Right atrium auricular region (tissue), 2 donors: ENCODE measurements around the gene MYH10. TPM values are rescaled to one million over a fixed set of nuclear protein-coding genes. Genes with fewer than 3 reads are reported as not detected.

Experiments
- DNase-seq: peaks from one replicate; pipeline ENCODE4 v3.0.0-alpha.2; 2019; ENCODE audit warnings: low spot score
- H3K27ac ChIP-seq, 2 donors: fragments of 200-600 bp; sonication (generic); 1 replicate in 1 of 2; 2 replicates in 1 of 2; pipeline ENCODE4 v1.5.1; 2016 to 2019
- H3K27me3 ChIP-seq, 2 donors: fragments of 200-600 bp; sonication (generic); one replicate each; pipeline versions ENCODE4 v1.5.1 to v1.6.0; 2017 to 2019
- H3K36me3 ChIP-seq: fragments of 200-600 bp; sonication (generic); one replicate; pipeline ENCODE4 v1.5.1; 2016
- H3K4me1 ChIP-seq, 2 donors: fragments of 200-600 bp; sonication (generic); one replicate each; pipeline versions ENCODE4 v1.5.1 to v1.6.0; 2017 to 2019
- H3K4me3 ChIP-seq, 2 donors: fragments of 200-600 bp; sonication (generic); 1 replicate in 1 of 2; 2 replicates in 1 of 2; pipeline ENCODE4 v1.5.1; 2017 to 2019; ENCODE audit warnings: mild to moderate bottlenecking in 1 of 2, moderate library complexity in 1 of 2
- H3K9me3 ChIP-seq, 2 donors: fragments of 200-600 bp; sonication (generic); one replicate each; pipeline ENCODE4 v1.5.1; 2019
- total RNA-seq, 2 donors: library from RNA; depleted of rRNA; stranded (reverse); fragments of >200 nt; gene quantifications; one replicate each; pipeline ENCODE4 v1.1.0, GENCODE V29; 2016
- TF ChIP-seq, protein P1 (sequence below), 2 donors: fragments of 200-600 bp; sonication (generic); IDR thresholded peaks; one replicate each; pipeline ENCODE4 v1.5.1; 2019; ENCODE audit warnings: antibody characterized with exemption in 2 of 2

The MYH10 gene
- total RNA-seq, 2 donors from 2014 or later = 48.9 to 49.1 TPM

DNA sequence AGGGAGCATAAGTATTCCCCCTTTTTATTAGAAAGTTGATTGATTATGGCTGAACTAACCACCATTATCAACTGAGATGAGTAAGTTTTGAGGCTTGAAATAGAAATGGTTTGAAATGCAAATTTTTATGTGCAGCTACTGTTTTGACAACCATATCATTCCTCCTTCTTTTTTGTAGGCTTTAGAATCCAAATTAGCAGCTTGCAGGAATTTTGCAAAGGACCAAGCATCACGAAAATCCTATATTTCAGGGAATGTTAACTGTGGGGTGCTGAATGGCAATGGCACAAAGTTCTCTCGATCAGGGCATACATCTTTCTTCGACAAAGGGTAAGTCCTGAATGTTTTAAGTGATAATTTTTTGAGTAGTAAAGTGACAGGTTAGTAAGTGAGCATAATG, 170.7 kb downstream of the MYH10 start:
- Histone ChIP-seq H3K36me3 (peaks cover 86% of the 10 kb centered on the region), H3K27me3 (no peaks in the 10 kb centered on the region), H3K4me3 (no peak overlapping the region), H3K9me3 (no peaks in the 10 kb centered on the region), H3K4me1 (peaks cover 0 to 2% of the 10 kb centered on the region in 2 donors), H3K27ac (no peak overlapping the region)
- TF ChIP-seq, protein P1, sequence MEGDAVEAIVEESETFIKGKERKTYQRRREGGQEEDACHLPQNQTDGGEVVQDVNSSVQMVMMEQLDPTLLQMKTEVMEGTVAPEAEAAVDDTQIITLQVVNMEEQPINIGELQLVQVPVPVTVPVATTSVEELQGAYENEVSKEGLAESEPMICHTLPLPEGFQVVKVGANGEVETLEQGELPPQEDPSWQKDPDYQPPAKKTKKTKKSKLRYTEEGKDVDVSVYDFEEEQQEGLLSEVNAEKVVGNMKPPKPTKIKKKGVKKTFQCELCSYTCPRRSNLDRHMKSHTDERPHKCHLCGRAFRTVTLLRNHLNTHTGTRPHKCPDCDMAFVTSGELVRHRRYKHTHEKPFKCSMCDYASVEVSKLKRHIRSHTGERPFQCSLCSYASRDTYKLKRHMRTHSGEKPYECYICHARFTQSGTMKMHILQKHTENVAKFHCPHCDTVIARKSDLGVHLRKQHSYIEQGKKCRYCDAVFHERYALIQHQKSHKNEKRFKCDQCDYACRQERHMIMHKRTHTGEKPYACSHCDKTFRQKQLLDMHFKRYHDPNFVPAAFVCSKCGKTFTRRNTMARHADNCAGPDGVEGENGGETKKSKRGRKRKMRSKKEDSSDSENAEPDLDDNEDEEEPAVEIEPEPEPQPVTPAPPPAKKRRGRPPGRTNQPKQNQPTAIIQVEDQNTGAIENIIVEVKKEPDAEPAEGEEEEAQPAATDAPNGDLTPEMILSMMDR (IDR thresholded peaks at IDR 0.05) = no peak
- DNase-seq = no peak

DNA sequence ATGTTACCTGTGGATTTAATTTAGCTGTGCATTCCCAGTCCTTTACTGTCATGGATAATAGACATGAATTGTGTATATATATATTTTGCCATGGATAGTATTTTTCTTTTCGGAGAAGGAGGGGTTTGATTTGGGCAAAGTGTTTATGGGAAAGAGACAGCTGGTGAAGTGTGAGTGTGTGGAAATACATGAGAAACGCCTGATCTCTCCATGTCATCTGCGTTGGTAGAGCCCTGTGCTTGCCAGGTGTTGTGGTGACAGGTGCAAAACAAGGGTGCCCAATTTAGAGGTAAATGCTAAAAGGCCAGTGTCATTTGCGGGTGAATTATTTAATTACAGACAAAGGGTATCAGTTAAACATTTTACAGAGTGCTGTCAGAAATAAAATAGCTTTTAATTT, 171.4 kb downstream of the MYH10 start:
- Histone ChIP-seq H3K4me3 (no peak overlapping the region), H3K36me3 (peaks cover 88% of the 10 kb centered on the region), H3K27ac (no peak overlapping the region), H3K27me3 (no peaks in the 10 kb centered on the region), H3K4me1 (no peaks in the 10 kb centered on the region), H3K9me3 (no peaks in the 10 kb centered on the region)
- TF ChIP-seq, protein P1 (IDR thresholded peaks at IDR 0.05) = no peak
- no peak for DNase-seq

DNA sequence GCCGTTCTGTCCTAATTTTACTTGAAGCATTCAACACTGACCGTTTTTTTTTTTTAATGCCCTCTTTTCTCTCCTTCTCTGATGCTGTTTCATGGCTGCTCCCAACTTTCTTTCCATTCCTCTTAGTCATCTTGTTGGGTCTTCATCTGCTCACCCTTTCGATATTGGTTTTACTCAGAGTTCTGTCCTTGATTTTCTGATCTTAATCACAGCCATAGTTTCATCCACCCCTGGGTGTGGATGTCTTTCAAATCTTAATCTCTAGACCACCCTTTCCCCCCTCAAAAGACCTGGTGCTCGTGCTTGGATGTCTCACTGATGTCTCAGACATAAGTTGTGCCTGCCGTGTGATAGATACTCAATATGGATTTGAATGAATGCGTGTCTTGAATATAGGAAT, 172.4 kb downstream of the MYH10 start:
- Histone ChIP-seq H3K4me3 (no peak overlapping the region), H3K27ac (no peak overlapping the region), H3K4me1 (no peaks in the 10 kb centered on the region), H3K27me3 (no peaks in the 10 kb centered on the region), H3K36me3 (peaks cover 86% of the 10 kb centered on the region), H3K9me3 (no peaks in the 10 kb centered on the region)
- no peak for DNase-seq
- TF ChIP-seq, protein P1 (IDR thresholded peaks at IDR 0.05) = no peak

DNA sequence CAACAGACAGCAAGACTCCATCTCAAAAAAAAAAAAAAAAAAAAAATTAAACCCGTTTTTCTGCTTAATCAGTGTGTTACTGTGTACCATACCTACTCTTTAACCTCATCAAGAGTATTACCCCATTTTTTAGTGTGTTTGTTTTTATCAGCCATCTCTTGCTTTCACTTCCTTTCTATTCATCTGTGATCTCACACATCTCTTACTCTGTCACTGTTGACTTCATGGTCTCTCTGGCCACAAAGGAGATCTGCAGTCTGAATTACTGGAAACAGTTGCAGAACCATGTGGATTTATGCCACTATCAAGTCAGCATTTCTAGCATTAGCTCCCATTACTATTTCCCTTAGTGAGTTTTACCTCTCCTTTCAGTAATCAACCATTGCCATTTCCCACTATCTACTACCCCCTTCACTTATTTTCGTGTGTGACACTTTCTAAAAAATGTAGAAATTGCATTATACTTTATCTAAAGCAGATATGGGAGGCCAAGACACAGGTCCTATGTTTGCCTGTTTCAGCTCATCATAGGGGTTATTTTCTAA, 174.8 kb downstream of the MYH10 start:
- Histone ChIP-seq H3K27me3 (no peaks in the 10 kb centered on the region), H3K9me3 (no peaks in the 10 kb centered on the region), H3K36me3 (peaks cover 86% of the 10 kb centered on the region), H3K4me3 (no peak overlapping the region), H3K4me1 (no peaks in the 10 kb centered on the region), H3K27ac (no peak overlapping the region)
- TF ChIP-seq, protein P1 (IDR thresholded peaks at IDR 0.05) = no peak
- no peak for DNase-seq

DNA sequence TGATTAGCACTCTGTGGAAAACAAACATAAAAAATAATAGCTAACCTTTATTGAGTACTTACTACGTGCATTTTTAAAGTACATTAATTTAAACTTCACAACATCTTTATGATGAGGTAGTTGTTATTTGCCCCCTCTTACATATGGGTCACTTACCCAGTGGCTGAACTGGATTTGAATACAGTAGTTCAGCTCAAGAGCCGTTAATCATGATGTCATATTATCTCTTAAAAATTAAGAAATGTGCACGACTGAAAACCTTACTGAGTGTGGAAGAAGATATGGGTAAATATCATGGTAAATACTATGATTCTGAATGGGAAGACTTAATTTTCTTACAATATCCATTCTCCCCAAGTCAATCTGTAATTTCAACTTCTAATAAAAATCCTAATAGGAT, 177.2 kb downstream of the MYH10 start:
- H3K36me3 ChIP-seq = peaks cover 86% of the 10 kb centered on the region
- H3K27me3 ChIP-seq = no peaks in the 10 kb centered on the region
- peaks cover 0 to under 1% of the 10 kb centered on the region in 2 donors for H3K4me1 ChIP-seq

More for the DNA sequence above, 177.2 kb downstream of the MYH10 start:
- TF ChIP-seq, protein P1 (IDR thresholded peaks at IDR 0.05) = no peak
- DNase-seq = no peak
- Histone ChIP-seq H3K4me3 (no peak overlapping the region), H3K9me3 (no peaks in the 10 kb centered on the region), H3K27ac (no peak overlapping the region)
